ENCODE results near the gene ZRANB3.
"Not testable (repeated sequence)": the region's sequence is repeated elsewhere in the genome, so short reads cannot be mapped to it uniquely, and the experiment has no call there.

Gene ZRANB3

GRCh38 chr2:135485441-135485840 lies 45.6 kb downstream of the ZRANB3 start:
- DNase-seq: no peak

GRCh38 chr2:135475128-135475527 lies 55.9 kb downstream of the ZRANB3 start:
- DNase-seq: no peak

- DNase-seq: peak; percentile 36
Measured at GRCh38 chr2:135473567-135473966, 57.5 kb downstream of the ZRANB3 start.

- DNase-seq: no peak
Measured at GRCh38 chr2:135471106-135471505, 59.9 kb downstream of the ZRANB3 start.

GRCh38 chr2:135457279-135457678 lies 73.7 kb downstream of the ZRANB3 start:
- no peak for DNase-seq

- DNase-seq: no peak
Measured at GRCh38 chr2:135456835-135457234, 74.2 kb downstream of the ZRANB3 start.

GRCh38 chr2:135456431-135456830 lies 74.6 kb downstream of the ZRANB3 start:
- DNase-seq: no peak

- DNase-seq: no peak
Measured at GRCh38 chr2:135454608-135455007, 76.4 kb downstream of the ZRANB3 start.

GRCh38 chr2:135453027-135453426 lies 78.0 kb downstream of the ZRANB3 start:
- not testable (repeated sequence) for DNase-seq

GRCh38 chr2:135451966-135452365 lies 79.1 kb downstream of the ZRANB3 start:
- DNase-seq: no peak

- not testable (repeated sequence) for DNase-seq
Measured at GRCh38 chr2:135443013-135443412, 88.0 kb downstream of the ZRANB3 start.

GRCh38 chr2:135435155-135435554 lies 95.9 kb downstream of the ZRANB3 start:
- DNase-seq: not testable (repeated sequence)

GRCh38 chr2:135424849-135425248 lies 106.2 kb downstream of the ZRANB3 start:
- DNase-seq: no peak

GRCh38 chr2:135422898-135423297 lies 108.1 kb downstream of the ZRANB3 start:
- DNase-seq: no peak

GRCh38 chr2:135411646-135412045 lies 119.4 kb downstream of the ZRANB3 start:
- no peak for DNase-seq

- DNase-seq: no peak
Measured at GRCh38 chr2:135409436-135409835, 121.6 kb downstream of the ZRANB3 start.

GRCh38 chr2:135396259-135396658 lies 134.8 kb downstream of the ZRANB3 start:
- not testable (repeated sequence) for DNase-seq

- DNase-seq: no peak
Measured at GRCh38 chr2:135386993-135387392, 144.0 kb downstream of the ZRANB3 start.

- no peak for DNase-seq
Measured at GRCh38 chr2:135378591-135378990, 152.4 kb downstream of the ZRANB3 start.

- DNase-seq: no peak
Measured at GRCh38 chr2:135373702-135374101, 157.3 kb downstream of the ZRANB3 start.

GRCh38 chr2:135349941-135350340 lies 181.1 kb downstream of the ZRANB3 start:
- no peak for DNase-seq

GRCh38 chr2:135348096-135348704 lies 182.8 kb downstream of the ZRANB3 start:
- not testable (repeated sequence) for DNase-seq

- DNase-seq: no peak
Measured at GRCh38 chr2:135337071-135337470, 193.9 kb downstream of the ZRANB3 start.

GRCh38 chr2:135335256-135335655 lies 195.8 kb downstream of the ZRANB3 start:
- DNase-seq: no peak

- no peak for DNase-seq
Measured at GRCh38 chr2:135327146-135327545, 203.9 kb downstream of the ZRANB3 start.

Data from COR-L47 (cell line).